A549 (cell line): ENCODE results near the gene FMNL2. TPM values are rescaled to one million over a fixed set of nuclear protein-coding genes. Genes with fewer than 3 reads are reported as not detected.

Experiments used
- ATAC-seq, 2 experiments: fragments of 200-7000 bp in 1 of 2; fragments of >200 bp in 1 of 2; cut with Nextera tagmentation in 1 of 2; cut with Tn5 transposase in 1 of 2; 3 replicates each; pipeline versions ENCODE4 v1.8.0 to v1.9.1; 2018 to 2020; ENCODE audit warnings: mild to moderate bottlenecking in 1 of 2, moderate library complexity in 1 of 2
- CTCF ChIA-PET: fragments of 300-600 bp; sonication (Branson Sonifier 250); formaldehyde crosslinking; extraction: SDS; loops from one replicate; lab custom pipeline; 2021; ENCODE audit warnings: antibody characterized with exemption, inconsistent platforms; lab: Yijun Ruan, JAX
- POLR2A ChIA-PET: fragments of 350-600 bp; formaldehyde crosslinking; extraction: SDS; loops from one replicate; lab custom pipeline; 2021; ENCODE audit warnings: antibody characterized with exemption, inconsistent platforms; lab: Yijun Ruan, JAX
- DNase-seq, 2 experiments: peaks; one replicate each; pipeline versions ENCODE4 v3.0.0 to v3.0.0-alpha.2; 2011 to 2016; ENCODE audit warnings: low read depth in 1 of 2, low spot score in 1 of 2
- FAIRE-seq: peaks from 2 replicates; lab custom pipeline; 2011; peaks lifted over from hg19 to GRCh38; lab: Jason Lieb, UNC
- H3K27ac ChIP-seq, 2 experiments: fragments of >200 bp; sonication (Bioruptor Twin); formaldehyde crosslinking; 3 replicates each; pipeline ENCODE4 v1.5.1; 2016 to 2017
- H3K4me1 ChIP-seq: fragments of >200 bp; sonication (Bioruptor Twin); formaldehyde crosslinking; 3 replicates; pipeline ENCODE4 v1.6.1; 2016
- H3K4me2 ChIP-seq: fragments of >200 bp; sonication (Bioruptor Twin); formaldehyde crosslinking; 3 replicates; pipeline ENCODE4 v1.6.1; 2016
- H3K4me3 ChIP-seq: fragments of >200 bp; sonication (Bioruptor Twin); formaldehyde crosslinking; 3 replicates; pipeline ENCODE4 v1.5.1; 2016
- H3K9me3 ChIP-seq: fragments of >200 bp; sonication (Bioruptor Twin); formaldehyde crosslinking; 3 replicates; pipeline ENCODE4 v1.6.1; 2016
- ATOH8 ChIP-seq: fragments of 250-450 bp; sonication (Bioruptor Pico); IDR thresholded peaks from 2 replicates; pipeline ENCODE4 v1.5.0; 2020; ENCODE audit warnings: low read depth, mild to moderate bottlenecking, moderate library complexity
- BCL3 ChIP-seq: fragments of >200 bp; sonication (Bioruptor Twin); formaldehyde crosslinking; IDR thresholded peaks from 3 replicates; pipeline ENCODE4 v1.6.1; 2016
- BHLHE40 ChIP-seq: IDR thresholded peaks from 2 replicates; pipeline ENCODE4 v1.6.1; 2012; ENCODE audit warnings: low read depth, low read length, inconsistent platforms
- CBX2 ChIP-seq: fragments of 200-600 bp; sonication (generic); IDR thresholded peaks from 2 replicates; pipeline ENCODE4 v1.6.1; 2016; ENCODE audit warnings: low read depth, mild to moderate bottlenecking, borderline replicate concordance
- CHD2 ChIP-seq: fragments of 150-350 bp; IDR thresholded peaks from 2 replicates; pipeline ENCODE4 v1.6.1; 2014; ENCODE audit warnings: low read length; ENCODE audit not compliant: partially characterized antibody
- EHMT2 ChIP-seq: fragments of 200-600 bp; sonication (generic); IDR thresholded peaks from 2 replicates; pipeline ENCODE4 v1.6.1; 2016; ENCODE audit warnings: antibody characterized with exemption, low read depth, mild to moderate bottlenecking, moderate library complexity
- GATA3 ChIP-seq: IDR thresholded peaks from 2 replicates; pipeline ENCODE4 v1.6.1; 2012; ENCODE audit warnings: borderline replicate concordance
- HES2 ChIP-seq: fragments of >200 bp; sonication (Bioruptor Twin); formaldehyde crosslinking; IDR thresholded peaks from 2 replicates; pipeline ENCODE4 v1.6.1; 2016
- HEYL ChIP-seq: fragments of 250-450 bp; sonication (Bioruptor Pico); IDR thresholded peaks from 2 replicates; pipeline ENCODE4 v1.8.0; 2021; ENCODE audit warnings: mild to moderate bottlenecking, moderate library complexity
- HMGXB4 ChIP-seq: fragments of 250-450 bp; sonication (Bioruptor Pico); IDR thresholded peaks from 2 replicates; pipeline ENCODE4 v1.5.0; 2021; ENCODE audit warnings: mild to moderate bottlenecking, moderate library complexity, borderline replicate concordance
- HOXA7 ChIP-seq: fragments of 250-450 bp; sonication (Bioruptor Pico); IDR thresholded peaks from 2 replicates; pipeline ENCODE4 v1.5.0; 2020; ENCODE audit warnings: mild to moderate bottlenecking, moderate library complexity
- HOXB5 ChIP-seq: fragments of 250-450 bp; sonication (Bioruptor Pico); IDR thresholded peaks from 2 replicates; pipeline ENCODE4 v1.5.0; 2020; ENCODE audit warnings: mild to moderate bottlenecking, moderate library complexity
- JUNB ChIP-seq: fragments of >200 bp; sonication (Bioruptor Twin); formaldehyde crosslinking; IDR thresholded peaks from 2 replicates; pipeline ENCODE4 v1.6.1; 2016
- KDM5A ChIP-seq: fragments of 200-600 bp; sonication (generic); IDR thresholded peaks from 2 replicates; pipeline ENCODE4 v1.6.1; 2016; ENCODE audit warnings: antibody characterized with exemption, mild to moderate bottlenecking
- MAX ChIP-seq: IDR thresholded peaks from 2 replicates; pipeline ENCODE4 v1.6.1; 2012
- PBX3 ChIP-seq: IDR thresholded peaks from 2 replicates; pipeline ENCODE4 v1.6.1; 2012
- SREBF2 ChIP-seq: fragments of 450-650 bp; IDR thresholded peaks from 2 replicates; pipeline ENCODE4 v1.6.1; 2014; ENCODE audit warnings: mild to moderate bottlenecking, moderate library complexity
- TP53 ChIP-seq: fragments of 250-450 bp; sonication (Bioruptor Pico); IDR thresholded peaks from 2 replicates; pipeline ENCODE4 v1.5.0; 2021; ENCODE audit warnings: mild to moderate bottlenecking, moderate library complexity
- ZNF302 ChIP-seq: fragments of 250-450 bp; sonication (Bioruptor Pico); IDR thresholded peaks from 2 replicates; pipeline ENCODE4 v1.9.0; 2021; ENCODE audit warnings: inconsistent platforms, mild to moderate bottlenecking, moderate library complexity
- WGBS: methylation state at CpG from one replicate; pipeline ENCODE4 v1.1.6; 2017; ENCODE audit errors: missing lambda C conversion rate; 5-methylcytosine and 5-hydroxymethylcytosine counted together
- polyA plus RNA-seq, 4 experiments: library from polyadenylated mRNA; depleted of rRNA in 3 of 4; stranded (reverse); fragments of >200 nt; fragmentation: RNase III in 1 of 4; extraction: RNeasy Plus Mini Kit Qiagen cat#74134 plus additional on column Dnase treatment in 1 of 4; gene quantifications; 2 replicates in 3 of 4; 3 replicates in 1 of 4; pipeline ENCODE4 v1.2.3, GENCODE V29; 2011 to 2017

Gene FMNL2
- polyA plus RNA-seq, 2 of the 4 experiments (the other 2 are of a cell fraction): 27.9 to 36.5 TPM

- Histone ChIP-seq H3K4me3 (no peak overlapping the region), H3K9me3 (no peaks in the 10 kb centered on the region), H3K4me2 (no peak overlapping the region), H3K27ac (no peak overlapping the region)
- DNase-seq: no peak
- TF ChIP-seq SREBF2 (no peak), HMGXB4 (no peak), HOXA7 (CRISPR knock-in tag) (no peak), ZNF302 (no peak), ATOH8 (CRISPR knock-in tag) (no peak), EHMT2 (no peak), JUNB (no peak), CBX2 (no peak), CHD2 (no peak), GATA3 (no peak), HOXB5 (CRISPR knock-in tag) (no peak), HES2 (no peak), HEYL (no peak)
- TF ChIP-seq, all 56 proteins: peak for 0
- peaks cover 20% of the 10 kb centered on the region for H3K4me1 ChIP-seq
- FAIRE-seq (no peak), ATAC-seq (no peak)
- WGBS: 80% methylated on average over 1 of the region's 1 CpG
- ChIA-PET POLR2A (no interaction called here), CTCF (no interaction called here)
Measured at GRCh38 chr2:152363936-152364335, 29.0 kb downstream of the FMNL2 start.

GRCh38 chr2:152367547-152368390, 32.8 kb downstream of the FMNL2 start:
- no peak for ATAC-seq
- DNase-seq: no peak
- no peak for FAIRE-seq
- Histone ChIP-seq H3K4me1 (peaks cover 15% of the 10 kb centered on the region; the same call in 2 of the 3 replicates), H3K9me3 (no peaks in the 10 kb centered on the region), H3K4me3 (no peak overlapping the region)
- WGBS: 93% methylated on average over 9 of the region's 9 CpGs
- TF ChIP-seq MAX: no peak
- TF ChIP-seq KDM5A: no peak
- no peak for TF ChIP-seq TP53 (CRISPR knock-in tag)
- TF ChIP-seq PBX3: no peak
- no peak for TF ChIP-seq BHLHE40
- TF ChIP-seq BCL3: no peak
- no peak for TF ChIP-seq EHMT2
- no peak for TF ChIP-seq HMGXB4
- TF ChIP-seq, all 56 proteins: peak for 0
- Histone ChIP-seq H3K4me2 (no peak overlapping the region), H3K27ac (no peak overlapping the region)
- POLR2A ChIA-PET: no interaction called here
- CTCF ChIA-PET: interaction anchor here (0.5 to 1.6 kb wide), 3 partner anchors 18 to 178 kb away, joined by 3 read pairs; no protein-coding TSS in a partner anchor
